ENCODE data around the gene COL6A2. TPM values are rescaled to one million over a fixed set of nuclear protein-coding genes. Genes with fewer than 3 reads are reported as not detected.

The COL6A2 gene
- total RNA-seq, 1 donor from 2014 or later: 120 TPM

DNA sequence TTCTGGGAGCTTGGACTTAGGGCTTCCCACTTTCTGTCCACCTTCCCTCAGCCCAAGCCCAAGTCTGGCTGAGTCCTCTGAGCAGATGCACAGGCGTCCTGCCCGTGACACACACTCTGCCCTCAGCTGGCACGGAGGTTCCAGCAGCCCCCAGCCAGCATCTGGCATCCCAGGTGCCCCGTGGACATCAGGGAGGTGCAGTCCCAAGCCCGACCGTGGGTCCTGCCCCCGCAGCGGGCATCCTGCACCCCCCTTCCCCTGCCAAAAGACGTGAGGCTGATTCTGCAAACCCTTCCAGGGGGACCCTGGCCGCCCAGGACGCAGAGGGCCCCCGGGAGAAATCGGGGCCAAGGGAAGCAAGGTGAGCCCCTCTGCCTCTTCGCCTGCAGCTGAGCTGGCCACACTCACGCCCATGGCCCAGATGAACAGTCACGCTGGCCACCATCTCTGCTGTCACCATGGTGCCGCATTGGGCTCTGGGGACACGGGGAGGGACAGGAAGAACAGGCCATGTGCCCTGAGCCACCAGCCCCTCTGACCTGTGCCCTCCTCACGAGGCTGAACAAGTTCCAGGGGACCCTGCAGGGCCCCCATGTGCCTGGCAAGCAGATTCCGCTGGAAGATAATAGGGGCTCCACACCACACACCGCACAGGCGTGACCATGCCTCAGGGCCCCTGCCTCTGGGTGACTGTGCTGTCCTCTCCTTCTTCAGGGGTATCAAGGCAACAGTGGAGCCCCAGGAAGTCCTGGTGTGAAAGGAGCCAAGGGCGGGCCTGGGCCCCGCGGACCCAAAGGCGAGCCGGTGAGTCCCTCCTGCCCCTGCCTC lies 20.6 kb downstream of the COL6A2 start:
- Histone ChIP-seq H3K27me3 (ENCODE audit: insufficient read depth, low read length) (no peaks in the 10 kb centered on the region), H3K4me3 (ENCODE audit: insufficient read depth, low read depth, low read length) (no peak overlapping the region), H3K36me3 (ENCODE audit: insufficient read depth, low read length) (peaks cover 32% of the 10 kb centered on the region), H3K4me1 (ENCODE audit: insufficient read depth, low read length) (peaks cover 28% of the 10 kb centered on the region), H3K9me3 (ENCODE audit: insufficient read depth, low read depth, low read length) (peaks cover 4% of the 10 kb centered on the region), H2AFZ (ENCODE audit: low read depth, low read length) (no peak overlapping the region), H4K20me1 (ENCODE audit: insufficient read depth, low read length) (peaks cover 73% of the 10 kb centered on the region), H3K9ac (ENCODE audit: low read length) (no peak overlapping the region), H3K79me2 (ENCODE audit: insufficient read depth, low read length) (peaks cover 49% of the 10 kb centered on the region), H3K27ac (ENCODE audit: low read depth, low read length) (no peak overlapping the region), H3K4me2 (ENCODE audit: low read length) (no peak overlapping the region)
- Mint-ChIP-seq H3K9me3 (ENCODE audit: unreplicated experiment) (no peaks in the 10 kb centered on the region), H3K4me1 (ENCODE audit: low read depth, unreplicated experiment) (peaks cover 6% of the 10 kb centered on the region), H3K36me3 (ENCODE audit: low read depth, unreplicated experiment) (peaks cover 13% of the 10 kb centered on the region), H3K4me3 (ENCODE audit: unreplicated experiment) (no peak overlapping the region), H3K27ac (ENCODE audit: unreplicated experiment) (no peak overlapping the region), H3K27me3 (ENCODE audit: low read depth, unreplicated experiment) (no peaks in the 10 kb centered on the region)
- DNase-seq (ENCODE audit: low read depth): no peak
- TF ChIP-seq EZH2 (IDR thresholded peaks at IDR 0.05; ENCODE audit: insufficient read depth, low read length): no peak
- TF ChIP-seq, protein P1, sequence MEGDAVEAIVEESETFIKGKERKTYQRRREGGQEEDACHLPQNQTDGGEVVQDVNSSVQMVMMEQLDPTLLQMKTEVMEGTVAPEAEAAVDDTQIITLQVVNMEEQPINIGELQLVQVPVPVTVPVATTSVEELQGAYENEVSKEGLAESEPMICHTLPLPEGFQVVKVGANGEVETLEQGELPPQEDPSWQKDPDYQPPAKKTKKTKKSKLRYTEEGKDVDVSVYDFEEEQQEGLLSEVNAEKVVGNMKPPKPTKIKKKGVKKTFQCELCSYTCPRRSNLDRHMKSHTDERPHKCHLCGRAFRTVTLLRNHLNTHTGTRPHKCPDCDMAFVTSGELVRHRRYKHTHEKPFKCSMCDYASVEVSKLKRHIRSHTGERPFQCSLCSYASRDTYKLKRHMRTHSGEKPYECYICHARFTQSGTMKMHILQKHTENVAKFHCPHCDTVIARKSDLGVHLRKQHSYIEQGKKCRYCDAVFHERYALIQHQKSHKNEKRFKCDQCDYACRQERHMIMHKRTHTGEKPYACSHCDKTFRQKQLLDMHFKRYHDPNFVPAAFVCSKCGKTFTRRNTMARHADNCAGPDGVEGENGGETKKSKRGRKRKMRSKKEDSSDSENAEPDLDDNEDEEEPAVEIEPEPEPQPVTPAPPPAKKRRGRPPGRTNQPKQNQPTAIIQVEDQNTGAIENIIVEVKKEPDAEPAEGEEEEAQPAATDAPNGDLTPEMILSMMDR (IDR thresholded peaks at IDR 0.05; ENCODE audit: insufficient read depth, low read depth, low read length): no peak
- FAIRE-seq: no peak

DNA sequence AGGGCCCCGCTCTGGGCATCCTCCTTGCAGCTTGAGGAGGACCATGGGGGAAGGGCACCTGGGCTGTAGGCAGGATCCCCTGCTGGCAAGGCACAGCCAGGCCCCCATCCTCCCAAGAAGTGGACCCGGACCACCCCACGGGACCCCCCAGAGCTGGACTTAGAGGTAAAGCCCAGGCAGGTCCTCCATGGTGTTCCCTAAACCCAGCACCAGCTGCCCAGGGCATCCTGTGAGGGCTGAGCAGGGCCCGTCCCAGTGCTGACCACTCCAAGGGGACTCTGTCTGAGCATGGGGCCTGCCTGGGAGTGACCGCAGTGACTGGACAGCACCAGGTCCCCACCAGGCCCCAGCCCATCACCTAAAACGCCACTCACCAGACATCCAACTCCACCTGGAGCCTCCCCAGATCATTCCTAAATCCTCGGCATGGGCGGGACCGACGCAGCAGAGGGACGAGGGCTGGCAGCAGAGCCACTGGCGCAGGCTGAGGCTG lies 21.3 kb downstream of the COL6A2 start:
- Histone ChIP-seq H4K20me1 (ENCODE audit: insufficient read depth, low read length) (peaks cover 75% of the 10 kb centered on the region), H3K27me3 (ENCODE audit: insufficient read depth, low read length) (no peaks in the 10 kb centered on the region), H2AFZ (ENCODE audit: low read depth, low read length) (no peak overlapping the region), H3K9ac (ENCODE audit: low read length) (no peak overlapping the region), H3K9me3 (ENCODE audit: insufficient read depth, low read depth, low read length) (peaks cover 4% of the 10 kb centered on the region), H3K27ac (ENCODE audit: low read depth, low read length) (no peak overlapping the region), H3K4me1 (ENCODE audit: insufficient read depth, low read length) (peaks cover 29% of the 10 kb centered on the region), H3K4me3 (ENCODE audit: insufficient read depth, low read depth, low read length) (no peak overlapping the region), H3K79me2 (ENCODE audit: insufficient read depth, low read length) (peaks cover 51% of the 10 kb centered on the region), H3K36me3 (ENCODE audit: insufficient read depth, low read length) (peaks cover 28% of the 10 kb centered on the region), H3K4me2 (ENCODE audit: low read length) (no peak overlapping the region)
- FAIRE-seq (no peak), DNase-seq (ENCODE audit: low read depth) (no peak)
- no peak overlapping the region for H3K4me3 Mint-ChIP-seq (ENCODE audit: unreplicated experiment)
- TF ChIP-seq EZH2 (IDR thresholded peaks at IDR 0.05; ENCODE audit: insufficient read depth, low read length): no peak
- TF ChIP-seq, protein P1 (IDR thresholded peaks at IDR 0.05; ENCODE audit: insufficient read depth, low read depth, low read length): no peak
- no peaks in the 10 kb centered on the region for H3K9me3 Mint-ChIP-seq (ENCODE audit: unreplicated experiment)
- no peaks in the 10 kb centered on the region for H3K27me3 Mint-ChIP-seq (ENCODE audit: low read depth, unreplicated experiment)
- peaks cover 9% of the 10 kb centered on the region for H3K36me3 Mint-ChIP-seq (ENCODE audit: low read depth, unreplicated experiment)
- H3K27ac Mint-ChIP-seq (ENCODE audit: unreplicated experiment): no peak overlapping the region
- H3K4me1 Mint-ChIP-seq (ENCODE audit: low read depth, unreplicated experiment): peaks cover 6% of the 10 kb centered on the region

Data from astrocyte (in vitro differentiated cells and primary cell).